BJ (cell line): ENCODE data around the gene B4GAT1. TPM values are rescaled to one million over a fixed set of nuclear protein-coding genes. Genes with fewer than 3 reads are reported as not detected.
"Not testable (repeated sequence)": the region's sequence is repeated elsewhere in the genome, so short reads cannot be mapped to it uniquely, and the experiment has no call there.

Source experiments
- CTCF ChIA-PET: fragments of 350-600 bp; formaldehyde crosslinking; extraction: SDS; loops from one replicate; lab custom pipeline; 2021; ENCODE audit warnings: antibody characterized with exemption, inconsistent platforms; lab: Yijun Ruan, JAX
- POLR2A ChIA-PET: fragments of 300-600 bp; sonication (Branson Sonifier 250); formaldehyde crosslinking; extraction: SDS; loops from one replicate; lab custom pipeline; 2021; ENCODE audit warnings: antibody characterized with exemption; lab: Charles Lee
- DNase-seq: peaks from one replicate; pipeline ENCODE4 v3.0.0-alpha.2; 2011; ENCODE audit warnings: low read depth
- H3K27me3 ChIP-seq: 2 replicates; pipeline ENCODE4 v1.6.0; 2011; ENCODE audit warnings: low read length; ENCODE audit not compliant: control insufficient read depth, insufficient read depth
- H3K36me3 ChIP-seq: 2 replicates; pipeline ENCODE4 v1.5.1; 2011; ENCODE audit warnings: low read length; ENCODE audit not compliant: control insufficient read depth, insufficient read depth
- H3K4me3 ChIP-seq: 2 replicates; pipeline ENCODE4 v1.5.1; 2011; ENCODE audit warnings: low read depth, mild to moderate bottlenecking, control low read depth, low read length
- polyA plus RNA-seq: library from polyadenylated mRNA; depleted of rRNA; stranded (reverse); fragments of >200 nt; gene quantifications from 2 replicates; pipeline ENCODE4 v1.2.3, GENCODE V29; 2011
- TF ChIP-seq, protein P1 (sequence below): IDR thresholded peaks from 2 replicates; pipeline ENCODE4 v1.5.1; 2011; ENCODE audit warnings: low read depth, mild to moderate bottlenecking, control low read depth, inconsistent platforms, low read length, moderate library complexity; ENCODE audit not compliant: insufficient read depth

Gene B4GAT1
- polyA plus RNA-seq, 1 experiment = 16.8 TPM

DNA sequence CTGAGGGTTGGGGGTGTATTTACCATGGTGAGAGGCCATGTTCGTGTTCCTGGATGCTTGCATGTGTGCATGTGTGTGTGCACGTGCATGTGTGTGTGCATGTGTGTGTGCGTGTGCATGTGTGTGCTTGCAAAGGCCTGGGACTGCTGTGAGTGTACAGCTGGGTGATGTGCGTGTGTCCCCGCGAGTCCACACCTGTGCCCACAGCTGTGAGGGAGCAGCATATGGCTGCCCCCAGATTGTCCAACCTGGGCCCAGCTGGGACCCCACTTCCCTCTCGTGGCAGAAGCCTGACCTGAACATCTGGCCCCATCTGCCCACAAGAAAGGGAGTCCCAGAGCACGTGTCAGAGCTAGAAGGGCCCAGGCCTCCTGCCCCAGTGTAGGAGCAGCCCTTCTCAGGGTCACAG lies 22.2 kb downstream of the B4GAT1 start:
- POLR2A ChIA-PET = interaction anchor here (1.4 kb wide), 1 partner anchor 13 kb away, joined by 6 read pairs; no protein-coding TSS in a partner anchor
- DNase-seq = no peak
- H3K27me3 ChIP-seq = no peaks in the 10 kb centered on the region
- TF ChIP-seq, protein P1, sequence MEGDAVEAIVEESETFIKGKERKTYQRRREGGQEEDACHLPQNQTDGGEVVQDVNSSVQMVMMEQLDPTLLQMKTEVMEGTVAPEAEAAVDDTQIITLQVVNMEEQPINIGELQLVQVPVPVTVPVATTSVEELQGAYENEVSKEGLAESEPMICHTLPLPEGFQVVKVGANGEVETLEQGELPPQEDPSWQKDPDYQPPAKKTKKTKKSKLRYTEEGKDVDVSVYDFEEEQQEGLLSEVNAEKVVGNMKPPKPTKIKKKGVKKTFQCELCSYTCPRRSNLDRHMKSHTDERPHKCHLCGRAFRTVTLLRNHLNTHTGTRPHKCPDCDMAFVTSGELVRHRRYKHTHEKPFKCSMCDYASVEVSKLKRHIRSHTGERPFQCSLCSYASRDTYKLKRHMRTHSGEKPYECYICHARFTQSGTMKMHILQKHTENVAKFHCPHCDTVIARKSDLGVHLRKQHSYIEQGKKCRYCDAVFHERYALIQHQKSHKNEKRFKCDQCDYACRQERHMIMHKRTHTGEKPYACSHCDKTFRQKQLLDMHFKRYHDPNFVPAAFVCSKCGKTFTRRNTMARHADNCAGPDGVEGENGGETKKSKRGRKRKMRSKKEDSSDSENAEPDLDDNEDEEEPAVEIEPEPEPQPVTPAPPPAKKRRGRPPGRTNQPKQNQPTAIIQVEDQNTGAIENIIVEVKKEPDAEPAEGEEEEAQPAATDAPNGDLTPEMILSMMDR = no peak
- H3K4me3 ChIP-seq = no peak overlapping the region
- CTCF ChIA-PET = interaction anchor here (1.0 to 4.0 kb wide), 3 partner anchors 9 to 63 kb away, joined by 3 to 77 read pairs (median 9); no protein-coding TSS in a partner anchor
- no peaks in the 10 kb centered on the region for H3K36me3 ChIP-seq

DNA sequence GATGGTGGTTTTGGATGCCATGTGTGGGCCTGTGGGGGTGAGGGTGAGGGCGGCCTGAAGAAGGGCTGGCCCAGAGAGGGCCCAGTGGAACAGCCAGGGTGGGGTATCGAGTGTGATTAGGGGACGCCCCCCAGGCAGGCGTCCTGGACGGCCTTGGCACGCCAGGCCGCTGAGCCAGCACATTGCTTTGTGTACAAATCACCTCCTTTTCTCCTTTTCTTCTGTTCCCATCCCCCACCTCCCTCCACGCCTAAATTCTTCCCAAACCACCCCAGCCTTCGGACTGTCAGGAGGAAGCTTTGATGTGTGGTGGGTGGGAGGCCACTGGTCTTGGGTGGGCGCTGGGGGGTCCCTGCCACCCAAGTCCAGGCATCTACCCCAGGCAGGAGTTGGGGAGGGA lies 22.8 kb downstream of the B4GAT1 start:
- Histone ChIP-seq H3K27me3 (no peaks in the 10 kb centered on the region), H3K36me3 (no peaks in the 10 kb centered on the region), H3K4me3 (no peak overlapping the region)
- ChIA-PET POLR2A (interaction anchor here (1.4 kb wide), 1 partner anchor 12 kb away, joined by 6 read pairs; no protein-coding TSS in a partner anchor), CTCF (interaction anchor here (1.0 to 4.0 kb wide), 3 partner anchors 10 to 64 kb away, joined by 3 to 77 read pairs (median 9); no protein-coding TSS in a partner anchor)
- TF ChIP-seq, protein P1 = no peak
- no peak for DNase-seq

DNA sequence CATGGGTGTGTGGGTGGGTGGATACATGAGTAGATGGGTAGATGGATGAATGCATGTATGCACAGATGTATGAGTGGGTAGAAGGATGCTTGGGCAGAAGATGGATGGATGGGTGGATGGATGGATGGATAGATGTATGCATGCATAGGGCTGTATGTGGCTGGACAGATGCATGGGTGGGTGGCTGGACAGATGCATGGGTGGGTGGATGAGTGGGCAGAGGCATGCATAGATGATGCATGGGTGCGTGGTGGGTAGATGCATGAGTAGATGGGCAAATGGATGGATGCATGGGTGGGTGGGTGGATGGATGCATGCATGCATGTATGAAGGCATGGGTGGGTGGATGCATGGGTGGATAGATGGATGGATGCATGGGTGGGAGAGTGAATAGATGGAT lies 23.7 kb downstream of the B4GAT1 start:
- no peak for DNase-seq
- ChIA-PET CTCF (interaction anchor here (4.0 kb wide), 1 partner anchor 10 kb away, joined by 77 read pairs; no protein-coding TSS in a partner anchor), POLR2A (no interaction called here)
- Histone ChIP-seq H3K27me3 (no peaks in the 10 kb centered on the region), H3K36me3 (no peaks in the 10 kb centered on the region), H3K4me3 (no peak overlapping the region)
- TF ChIP-seq, protein P1 = no peak

DNA sequence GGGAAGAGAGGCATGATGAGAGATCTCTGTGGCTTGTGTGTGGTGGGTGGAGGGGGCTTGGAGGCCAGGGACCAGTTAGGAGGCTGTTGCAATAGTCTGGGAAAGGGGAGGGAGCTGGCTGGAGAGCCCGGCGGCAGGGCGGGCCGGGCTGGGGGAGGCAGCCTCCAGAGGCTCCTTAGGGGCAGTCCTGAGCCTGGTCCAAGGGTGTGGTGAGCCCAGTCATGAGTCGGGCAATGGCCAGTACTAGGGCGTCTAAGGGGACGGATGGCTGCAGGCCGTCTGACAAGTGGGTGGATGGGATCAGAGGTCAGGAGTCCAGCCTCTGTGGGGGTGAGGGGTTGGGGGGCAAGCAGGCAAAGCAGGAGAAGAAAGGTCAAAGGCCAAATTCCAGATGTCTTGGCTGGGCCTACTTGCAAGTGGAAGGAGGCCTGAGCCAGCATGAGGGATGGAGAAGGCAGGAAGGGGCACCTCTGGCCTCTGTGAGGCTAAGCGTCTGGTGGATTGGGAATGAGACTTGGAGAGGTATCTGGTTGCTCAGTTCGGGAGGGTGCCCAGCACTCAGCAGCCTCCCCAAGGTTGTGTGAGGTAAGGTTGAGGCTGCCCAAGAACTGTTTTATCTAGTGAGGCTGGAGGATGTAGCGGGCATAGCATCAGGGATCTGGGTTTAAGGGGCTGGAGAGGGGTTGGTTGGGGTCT lies 24.5 kb downstream of the B4GAT1 start:
- ChIA-PET POLR2A (no interaction called here), CTCF (interaction anchor here (1.7 kb wide), 1 partner anchor 10 kb away, joined by 7 read pairs; no protein-coding TSS in a partner anchor)
- TF ChIP-seq, protein P1 = no peak
- Histone ChIP-seq H3K27me3 (no peaks in the 10 kb centered on the region), H3K36me3 (no peaks in the 10 kb centered on the region), H3K4me3 (no peak overlapping the region)
- no peak for DNase-seq

DNA sequence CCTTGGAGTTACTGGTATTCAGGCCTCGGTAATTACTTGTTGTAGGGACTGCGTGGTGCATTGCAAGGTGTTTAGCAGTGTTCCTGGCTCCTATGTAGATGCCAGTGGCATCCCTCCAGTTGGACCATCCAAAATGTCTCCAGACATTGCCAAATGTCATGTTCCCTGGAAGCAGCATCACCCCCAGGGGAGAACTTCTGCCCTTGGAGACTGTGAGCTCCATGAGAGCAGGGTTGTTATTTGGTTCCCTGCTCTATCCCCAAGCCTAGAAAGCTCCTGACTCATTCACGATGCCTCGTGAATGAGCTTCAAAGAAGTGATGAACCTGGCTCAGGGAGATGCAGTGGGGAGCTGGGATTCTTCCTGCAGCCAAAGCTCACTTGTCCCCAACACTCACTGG lies 25.8 kb downstream of the B4GAT1 start:
- TF ChIP-seq, protein P1 = no peak
- DNase-seq = no peak
- Histone ChIP-seq H3K27me3 (no peaks in the 10 kb centered on the region), H3K36me3 (no peaks in the 10 kb centered on the region), H3K4me3 (no peak overlapping the region)
- ChIA-PET POLR2A (no interaction called here), CTCF (interaction anchor here (1.3 to 1.7 kb wide), 3 partner anchors 8 to 14 kb away, joined by 4 to 7 read pairs (median 4); partner anchors contain the start of gene RIN1)

DNA sequence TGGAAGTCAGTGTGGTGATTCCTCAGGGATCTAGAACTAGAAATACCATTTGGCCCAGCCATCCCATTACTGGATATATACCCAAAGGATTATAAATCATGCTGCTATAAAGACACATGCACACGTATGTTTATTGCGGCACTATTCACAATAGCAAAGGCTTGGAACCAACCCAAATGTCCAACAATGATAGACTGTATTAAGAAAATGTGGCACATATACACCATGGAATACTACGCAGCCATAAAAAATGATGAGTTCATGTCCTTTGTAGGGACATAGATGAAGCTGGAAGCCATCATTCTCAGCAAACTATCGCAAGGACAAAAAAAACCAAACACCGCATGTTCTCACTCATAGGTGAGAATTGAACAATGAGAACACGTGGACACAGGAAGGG lies 26.7 kb downstream of the B4GAT1 start:
- POLR2A ChIA-PET, H3K27me3 ChIP-seq, H3K4me3 ChIP-seq, H3K36me3 ChIP-seq, DNase-seq, CTCF ChIA-PET: not testable (repeated sequence)

DNA sequence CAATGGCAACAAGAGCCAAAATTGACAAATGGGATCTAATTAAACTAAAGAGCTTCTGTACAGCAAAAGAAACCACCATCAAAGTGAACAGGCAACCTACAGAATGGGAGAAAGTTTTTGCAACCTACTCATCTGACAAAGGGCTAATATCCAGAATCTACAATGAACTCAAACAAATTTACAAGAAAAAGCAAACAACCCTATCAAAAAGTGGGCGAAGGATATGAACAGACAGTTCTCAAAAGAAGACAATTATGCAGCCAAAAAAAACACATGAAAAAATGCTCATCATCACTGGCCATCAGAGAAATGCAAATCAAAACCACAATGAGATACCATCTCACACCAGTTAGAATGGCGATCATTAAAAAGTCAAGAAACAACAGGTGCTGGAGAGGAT lies 27.1 kb downstream of the B4GAT1 start:
- POLR2A ChIA-PET, H3K36me3 ChIP-seq, H3K4me3 ChIP-seq, H3K27me3 ChIP-seq, DNase-seq, CTCF ChIA-PET: not testable (repeated sequence)
